AG10803 (cell line): ENCODE data around the gene RAD23A.
"Not testable (repeated sequence)": the region's sequence is repeated elsewhere in the genome, so short reads cannot be mapped to it uniquely, and the experiment has no call there.

Source experiments
- DNase-seq: peaks from one replicate; pipeline ENCODE4 v3.0.0; 2010; ENCODE audit warnings: low read depth
- H3K4me3 ChIP-seq: 2 replicates; pipeline ENCODE4 v1.5.1; 2011; ENCODE audit warnings: mild to moderate bottlenecking, low read length, control low read depth
- TF ChIP-seq, protein P1 (sequence below): conservative IDR thresholded peaks from 2 replicates; pipeline ENCODE4 v1.5.1; 2011; ENCODE audit warnings: mild to moderate bottlenecking, low read length, control low read depth, inconsistent platforms

Gene RAD23A

DNA sequence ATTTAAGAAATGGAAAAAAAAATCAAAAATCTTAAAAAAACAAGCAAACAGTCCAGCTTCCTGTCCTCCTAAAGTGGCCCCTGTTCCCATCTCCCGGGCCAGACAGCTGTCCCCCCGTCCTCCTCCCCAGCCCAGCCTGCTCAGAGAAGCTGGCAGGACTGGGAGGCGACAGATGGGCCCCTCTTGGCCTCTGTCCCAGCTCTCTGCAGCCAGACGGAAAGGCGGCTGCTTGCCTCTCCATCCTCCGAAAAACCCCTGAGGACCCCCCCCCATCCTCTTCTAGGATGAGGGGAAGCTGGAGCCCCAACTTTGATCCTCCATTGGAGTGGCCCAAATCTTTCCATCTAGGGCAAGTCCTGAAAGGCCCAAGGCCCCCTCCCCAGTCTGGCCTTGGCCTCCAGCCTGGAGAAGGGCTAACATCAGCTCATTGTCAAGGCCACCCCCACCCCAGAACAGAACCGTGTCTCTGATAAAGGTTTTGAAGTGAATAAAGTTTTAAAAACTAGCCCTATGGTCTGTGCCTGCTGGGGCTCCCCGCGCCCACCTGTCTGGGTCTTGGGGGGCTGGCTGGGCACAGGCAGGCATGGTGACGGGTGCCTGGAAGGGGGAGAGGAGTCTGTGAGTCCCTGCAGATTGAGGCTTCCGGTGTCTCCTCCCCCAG lies 7.6 kb downstream of the RAD23A start:
- TF ChIP-seq, protein P1, sequence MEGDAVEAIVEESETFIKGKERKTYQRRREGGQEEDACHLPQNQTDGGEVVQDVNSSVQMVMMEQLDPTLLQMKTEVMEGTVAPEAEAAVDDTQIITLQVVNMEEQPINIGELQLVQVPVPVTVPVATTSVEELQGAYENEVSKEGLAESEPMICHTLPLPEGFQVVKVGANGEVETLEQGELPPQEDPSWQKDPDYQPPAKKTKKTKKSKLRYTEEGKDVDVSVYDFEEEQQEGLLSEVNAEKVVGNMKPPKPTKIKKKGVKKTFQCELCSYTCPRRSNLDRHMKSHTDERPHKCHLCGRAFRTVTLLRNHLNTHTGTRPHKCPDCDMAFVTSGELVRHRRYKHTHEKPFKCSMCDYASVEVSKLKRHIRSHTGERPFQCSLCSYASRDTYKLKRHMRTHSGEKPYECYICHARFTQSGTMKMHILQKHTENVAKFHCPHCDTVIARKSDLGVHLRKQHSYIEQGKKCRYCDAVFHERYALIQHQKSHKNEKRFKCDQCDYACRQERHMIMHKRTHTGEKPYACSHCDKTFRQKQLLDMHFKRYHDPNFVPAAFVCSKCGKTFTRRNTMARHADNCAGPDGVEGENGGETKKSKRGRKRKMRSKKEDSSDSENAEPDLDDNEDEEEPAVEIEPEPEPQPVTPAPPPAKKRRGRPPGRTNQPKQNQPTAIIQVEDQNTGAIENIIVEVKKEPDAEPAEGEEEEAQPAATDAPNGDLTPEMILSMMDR = no peak
- peak; percentile 35 for DNase-seq
- H3K4me3 ChIP-seq = no peak overlapping the region

DNA sequence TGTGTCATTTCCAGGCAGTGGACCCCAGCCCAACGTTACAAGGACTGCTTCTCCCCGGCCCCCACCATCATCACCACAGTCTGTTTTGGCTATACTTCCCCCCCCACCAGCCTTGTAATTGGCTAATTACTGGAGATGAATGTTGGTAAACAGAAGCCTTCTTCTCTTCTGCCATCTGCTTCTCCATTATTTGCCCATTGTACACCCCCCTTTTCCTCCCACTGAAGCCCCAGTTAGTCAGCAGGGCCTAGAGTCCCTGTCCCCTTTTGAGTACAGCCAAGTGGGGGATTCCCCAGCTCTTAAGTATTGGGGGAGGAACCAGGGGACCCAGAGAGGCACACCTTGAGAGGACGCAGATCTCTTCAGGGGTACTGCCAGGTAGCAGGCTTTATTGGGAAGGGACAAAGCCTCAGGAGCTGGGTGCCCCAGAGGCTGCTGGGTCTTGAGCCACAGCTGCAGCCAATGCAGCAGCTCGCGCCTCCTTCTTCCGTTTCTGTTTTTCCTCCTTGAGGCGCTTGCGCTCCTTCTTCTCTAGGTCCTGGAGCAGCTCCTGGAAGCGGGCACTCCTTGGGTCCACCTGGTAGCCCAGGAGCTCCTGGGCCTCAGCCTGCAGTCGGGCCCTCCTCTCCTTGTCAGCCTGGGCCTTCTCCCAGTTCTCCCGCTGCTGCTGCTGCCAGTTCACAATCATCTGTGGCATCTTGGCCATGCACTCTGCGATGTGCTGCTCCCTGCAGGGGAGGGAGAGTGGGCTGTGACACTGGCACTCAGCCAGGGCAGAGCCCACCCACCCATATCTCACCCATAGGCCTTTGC lies 8.3 kb downstream of the RAD23A start:
- TF ChIP-seq, protein P1 = no peak
- DNase-seq = no peak
- no peak overlapping the region for H3K4me3 ChIP-seq

DNA sequence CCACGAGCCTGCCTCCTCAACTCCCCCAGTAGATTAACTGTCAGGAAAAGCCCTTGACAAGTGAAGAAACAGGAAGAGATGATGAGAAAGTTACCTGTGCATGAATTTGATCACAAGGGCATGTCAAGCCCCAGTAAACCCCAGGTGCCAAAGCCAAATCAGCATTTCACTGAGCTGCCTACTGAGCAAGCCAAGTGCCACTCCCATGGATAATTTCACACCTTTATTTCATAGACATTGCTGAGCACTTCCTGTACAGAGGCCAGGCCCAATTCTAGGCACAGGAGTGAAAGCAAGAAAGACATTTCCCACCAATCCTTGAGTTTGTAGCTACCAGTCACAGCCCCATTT lies 8.9 kb downstream of the RAD23A start:
- no peak overlapping the region for H3K4me3 ChIP-seq
- no peak for DNase-seq
- TF ChIP-seq, protein P1 = no peak

DNA sequence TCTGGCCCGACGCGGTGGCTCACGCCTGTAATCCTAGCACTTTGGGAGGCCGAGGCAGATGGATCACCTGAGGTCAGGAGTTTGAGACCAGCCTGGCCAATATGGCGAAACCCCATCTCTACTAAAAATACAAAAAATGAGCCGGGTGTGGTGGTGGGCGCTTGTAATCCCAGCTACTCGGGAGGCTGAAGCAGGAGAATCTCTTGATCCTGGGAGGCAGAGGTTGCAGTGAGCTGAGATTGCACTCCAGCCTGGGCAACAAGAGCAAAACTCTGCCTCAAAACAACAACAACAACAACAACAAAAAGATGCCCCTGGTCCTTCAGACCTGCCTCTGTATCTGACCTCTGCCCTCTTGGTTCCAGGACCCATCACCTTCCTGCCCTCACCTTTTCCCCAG lies 9.9 kb downstream of the RAD23A start:
- peak overlapping the region; percentile 95 for H3K4me3 ChIP-seq

DNA sequence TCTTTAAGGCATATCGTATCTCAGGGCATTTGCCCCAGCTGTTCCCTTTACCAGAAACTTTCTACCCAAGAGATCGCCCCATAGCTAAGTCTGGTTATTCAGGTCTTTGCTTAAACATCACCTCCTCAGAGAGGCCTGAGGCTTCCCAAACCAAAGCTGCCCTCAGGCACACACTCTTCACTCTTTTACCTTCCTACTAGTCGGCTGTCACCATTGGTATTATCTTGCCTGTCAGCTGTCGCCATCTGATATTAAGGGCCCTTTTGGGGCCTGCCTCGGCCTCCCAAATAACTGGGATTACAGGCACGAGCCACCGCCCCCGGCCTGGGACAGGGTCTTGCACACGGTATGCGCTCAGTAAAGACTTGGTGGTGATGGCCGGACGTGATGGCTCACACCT lies 10.3 kb downstream of the RAD23A start:
- peak overlapping the region; percentile 95 for H3K4me3 ChIP-seq
- TF ChIP-seq, protein P1 = no peak
- no peak for DNase-seq

More for the DNA sequence above, 9.9 kb downstream of the RAD23A start:
- DNase-seq = not testable (repeated sequence)

DNA sequence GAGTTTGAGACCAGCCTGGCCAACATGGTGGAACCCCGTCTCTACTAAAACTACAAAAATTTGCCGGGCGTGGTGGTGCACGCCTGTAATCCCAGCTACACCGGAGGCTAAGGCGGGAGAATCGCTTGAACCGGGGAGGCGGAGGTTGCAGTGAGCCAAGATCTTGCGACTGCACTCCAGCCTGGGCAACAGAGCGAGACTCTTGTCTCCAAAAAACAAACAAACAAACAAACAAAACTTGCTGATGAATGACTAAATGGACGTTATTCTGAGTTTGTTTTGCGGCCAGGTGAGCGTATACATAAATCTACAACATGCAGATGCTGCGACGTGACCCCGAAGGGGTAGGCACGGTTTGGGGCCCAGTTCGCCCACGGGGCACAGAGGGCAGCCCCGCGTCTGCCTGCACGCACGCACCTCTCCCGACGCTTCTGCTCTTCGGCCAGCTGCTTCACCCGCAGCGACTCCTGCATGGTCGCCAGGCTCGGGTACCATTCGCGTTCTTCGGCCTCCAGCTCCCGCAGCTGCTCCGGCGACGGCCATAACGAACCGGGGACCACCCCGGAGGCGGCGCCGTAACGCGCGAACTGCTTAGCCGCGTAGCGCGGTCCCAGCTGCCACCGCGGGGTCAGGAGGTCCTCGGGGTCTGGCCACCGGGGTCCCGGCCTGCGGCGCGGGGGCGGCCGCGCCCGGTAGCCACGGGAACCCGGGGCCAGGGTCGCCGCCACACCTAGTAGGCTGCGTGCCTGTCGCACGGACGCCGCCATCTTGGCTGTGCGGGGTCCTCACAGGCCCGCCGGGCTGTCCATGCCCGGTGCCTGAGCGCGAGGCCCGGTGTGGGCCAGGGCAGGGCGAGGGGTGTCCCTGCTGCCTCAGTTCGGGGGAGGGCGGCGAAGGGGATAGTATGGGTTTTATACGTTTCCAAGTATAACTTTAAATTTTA lies 11.1 kb downstream of the RAD23A start, which contains the start of gene GADD45GIP1:
Gene GADD45GIP1, minus strand, starts transcription at position 778 of the 943 bp plus-strand sequence. Its CDS starts 11 bp downstream, at position 767.
- TF ChIP-seq, protein P1 = no peak
- H3K4me3 ChIP-seq = peak within 1 kb of the TSS; percentile 95
- peak; percentile 74 for DNase-seq

DNA sequence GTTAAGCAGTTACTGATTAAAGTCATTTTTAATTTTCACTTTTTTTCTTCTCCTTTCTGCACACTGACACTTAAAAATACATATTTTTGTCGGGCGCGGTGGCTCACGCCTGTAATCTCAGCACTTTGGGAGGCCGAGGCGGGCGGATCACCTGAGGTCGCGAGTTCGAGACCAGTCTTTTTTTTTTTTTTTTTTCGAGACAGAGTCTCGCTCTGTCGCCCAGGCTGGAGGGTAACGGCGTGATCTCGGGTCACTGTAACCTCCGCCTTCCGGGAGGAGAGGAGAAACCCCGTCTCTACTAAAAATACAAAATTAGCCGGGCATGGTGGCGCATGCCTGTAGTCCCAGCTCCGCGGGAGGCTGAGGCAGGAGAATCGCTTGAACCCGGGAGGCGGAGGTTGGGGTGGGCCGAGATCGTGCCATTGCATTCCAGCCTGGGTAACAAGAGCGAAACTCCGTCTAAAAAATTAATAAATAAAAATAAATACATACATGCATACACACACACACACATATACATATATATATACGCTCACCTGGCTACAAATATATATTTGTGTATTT lies 11.8 kb downstream of the RAD23A start:
- peak overlapping the region; percentile 95 for H3K4me3 ChIP-seq

More for the DNA sequence above, 11.8 kb downstream of the RAD23A start:
- DNase-seq = not testable (repeated sequence)
